GM19397 (cell line): Measurements from ENCODE around the gene PTK6.
"Not testable (repeated sequence)": the region's sequence is repeated elsewhere in the genome, so short reads cannot be mapped to it uniquely, and the experiment has no call there.

ENCODE experiments used
- ATAC-seq: cut with Tn5 transposase; IDR thresholded peaks from one replicate; pipeline ENCODE4 v1.9.1; 2021; ENCODE audit warnings: mild to moderate bottlenecking, moderate library complexity; ENCODE audit not compliant: unreplicated experiment

PTK6 gene

GRCh38 chr20:63559485-63560332, 22.5 kb upstream of the PTK6 start:
- not testable (repeated sequence) for ATAC-seq

GRCh38 chr20:63558804-63559484, 21.8 kb upstream of the PTK6 start:
- no peak for ATAC-seq

- ATAC-seq: no peak
Observed at GRCh38 chr20:63557481-63557891, 20.3 kb upstream of the PTK6 start.

GRCh38 chr20:63556873-63557478, 19.8 kb upstream of the PTK6 start:
- ATAC-seq: no peak

GRCh38 chr20:63555661-63556381, 18.6 kb upstream of the PTK6 start:
- ATAC-seq: no peak

GRCh38 chr20:63554361-63555278, 17.4 kb upstream of the PTK6 start:
- no peak for ATAC-seq

GRCh38 chr20:63553933-63554290, 16.7 kb upstream of the PTK6 start, which contains the start of gene FNDC11:
FNDC11 (plus strand) TSS chr20:63554159; CDS start chr20:63555664, 1,505 bp downstream.
- ATAC-seq: peak; percentile 22

GRCh38 chr20:63553251-63553932, 16.2 kb upstream of the PTK6 start:
- peak; percentile 40 for ATAC-seq

GRCh38 chr20:63552481-63553249, 15.5 kb upstream of the PTK6 start:
- ATAC-seq: peak; percentile 27

- no peak for ATAC-seq
Observed at GRCh38 chr20:63551068-63551467, 13.9 kb upstream of the PTK6 start.

- ATAC-seq: no peak
Observed at GRCh38 chr20:63549679-63550282, 12.6 kb upstream of the PTK6 start.

GRCh38 chr20:63549019-63549418, 11.8 kb upstream of the PTK6 start:
- ATAC-seq: no peak

- no peak for ATAC-seq
Observed at GRCh38 chr20:63548542-63548941, 11.4 kb upstream of the PTK6 start.

GRCh38 chr20:63547725-63548480, 10.7 kb upstream of the PTK6 start, which contains the start of gene SRMS:
SRMS (minus strand) TSS chr20:63547749; CDS start chr20:63547463, 286 bp downstream.
- ATAC-seq: no peak

GRCh38 chr20:63546956-63547724, 10.0 kb upstream of the PTK6 start:
- no peak for ATAC-seq

- ATAC-seq: no peak
Observed at GRCh38 chr20:63546256-63546955, 9.2 kb upstream of the PTK6 start.
